H7 (cell line): Measurements from ENCODE around the gene TPK1. TPM values are rescaled to one million over a fixed set of nuclear protein-coding genes. Genes with fewer than 3 reads are reported as not detected.
"Not testable (repeated sequence)": the region's sequence is repeated elsewhere in the genome, so short reads cannot be mapped to it uniquely, and the experiment has no call there.

Experiments
- DNase-seq: peaks from one replicate; pipeline ENCODE4 v3.0.0; 2012
- H3K27me3 ChIP-seq: 2 replicates; pipeline ENCODE4 v1.6.0; 2011; ENCODE audit warnings: mild to moderate bottlenecking, low read length; ENCODE audit not compliant: control insufficient read depth, insufficient read depth
- H3K36me3 ChIP-seq: replicated peaks from 2 replicates; pipeline ENCODE4 v1.5.1; 2011; ENCODE audit warnings: low read length; ENCODE audit not compliant: control insufficient read depth, insufficient read depth
- H3K4me3 ChIP-seq: 2 replicates; pipeline ENCODE4 v1.5.1; 2011; ENCODE audit warnings: low read depth, mild to moderate bottlenecking, control low read depth, low read length, moderate library complexity; ENCODE audit not compliant: insufficient read depth
- total RNA-seq: library from RNA; depleted of rRNA; stranded (reverse); fragments of >200 nt; shearing (Covaris generic); gene quantifications from 2 replicates; pipeline ENCODE4 v1.2.3, GENCODE V29; 2014

Gene TPK1
- total RNA-seq, 1 experiment from 2014 or later: 6.2 TPM

- H3K4me3 ChIP-seq, H3K27me3 ChIP-seq, H3K36me3 ChIP-seq, DNase-seq: not testable (repeated sequence)
Measured at GRCh38 chr7:144777889-144778288, 58.0 kb downstream of the TPK1 start.

GRCh38 chr7:144777005-144777839 is 58.6 kb downstream of the TPK1 start:
- no peak overlapping the region for H3K4me3 ChIP-seq
- no peak for DNase-seq
- H3K36me3 ChIP-seq: no peaks in the 10 kb centered on the region
- H3K27me3 ChIP-seq: no peaks in the 10 kb centered on the region

- DNase-seq: no peak
- H3K36me3 ChIP-seq: no peaks in the 10 kb centered on the region
- H3K4me3 ChIP-seq: no peak overlapping the region
- no peaks in the 10 kb centered on the region for H3K27me3 ChIP-seq
Measured at GRCh38 chr7:144776447-144776846, 59.4 kb downstream of the TPK1 start.

GRCh38 chr7:144775749-144776148 is 60.1 kb downstream of the TPK1 start:
- H3K4me3 ChIP-seq: no peak overlapping the region
- no peaks in the 10 kb centered on the region for H3K27me3 ChIP-seq
- no peaks in the 10 kb centered on the region for H3K36me3 ChIP-seq
- no peak for DNase-seq

- H3K27me3 ChIP-seq: no peaks in the 10 kb centered on the region
- H3K36me3 ChIP-seq: no peaks in the 10 kb centered on the region
- H3K4me3 ChIP-seq: no peak overlapping the region
- no peak for DNase-seq
Measured at GRCh38 chr7:144771927-144772326, 63.9 kb downstream of the TPK1 start.

- Histone ChIP-seq H3K27me3 (no peaks in the 10 kb centered on the region), H3K4me3 (no peak overlapping the region), H3K36me3 (no peaks in the 10 kb centered on the region)
- DNase-seq: no peak
Measured at GRCh38 chr7:144771174-144771573, 64.7 kb downstream of the TPK1 start.

- H3K4me3 ChIP-seq: no peak overlapping the region
- DNase-seq: no peak
- no peaks in the 10 kb centered on the region for H3K27me3 ChIP-seq
- H3K36me3 ChIP-seq: no peaks in the 10 kb centered on the region
Measured at GRCh38 chr7:144769352-144769751, 66.5 kb downstream of the TPK1 start.

- Histone ChIP-seq H3K27me3 (no peaks in the 10 kb centered on the region), H3K4me3 (no peak overlapping the region), H3K36me3 (no peaks in the 10 kb centered on the region)
- DNase-seq: no peak
Measured at GRCh38 chr7:144768633-144769032, 67.2 kb downstream of the TPK1 start.

- Histone ChIP-seq H3K4me3 (no peak overlapping the region), H3K27me3 (no peaks in the 10 kb centered on the region), H3K36me3 (no peaks in the 10 kb centered on the region)
- no peak for DNase-seq
Measured at GRCh38 chr7:144763291-144763690, 72.6 kb downstream of the TPK1 start.

- Histone ChIP-seq H3K4me3 (no peak overlapping the region), H3K36me3 (no peaks in the 10 kb centered on the region), H3K27me3 (no peaks in the 10 kb centered on the region)
- DNase-seq: no peak
Measured at GRCh38 chr7:144762853-144763252, 73.0 kb downstream of the TPK1 start.

- Histone ChIP-seq H3K27me3 (no peaks in the 10 kb centered on the region), H3K36me3 (no peaks in the 10 kb centered on the region), H3K4me3 (no peak overlapping the region)
- DNase-seq: no peak
Measured at GRCh38 chr7:144761493-144761892, 74.4 kb downstream of the TPK1 start.

- Histone ChIP-seq H3K27me3 (no peaks in the 10 kb centered on the region), H3K4me3 (no peak overlapping the region)
- no peak for DNase-seq
Measured at GRCh38 chr7:144759653-144760052, 76.2 kb downstream of the TPK1 start.

GRCh38 chr7:144747936-144748335 is 87.9 kb downstream of the TPK1 start:
- H3K36me3 ChIP-seq: no peaks in the 10 kb centered on the region
- H3K27me3 ChIP-seq: no peaks in the 10 kb centered on the region
- no peak overlapping the region for H3K4me3 ChIP-seq
- no peak for DNase-seq

More at GRCh38 chr7:144759653-144760052, 76.2 kb downstream of the TPK1 start:
- H3K36me3 ChIP-seq: no peaks in the 10 kb centered on the region

- DNase-seq: no peak
- Histone ChIP-seq H3K4me3 (no peak overlapping the region), H3K27me3 (no peaks in the 10 kb centered on the region), H3K36me3 (no peaks in the 10 kb centered on the region)
Measured at GRCh38 chr7:144738708-144739314, 97.0 kb downstream of the TPK1 start.

GRCh38 chr7:144738146-144738545 is 97.7 kb downstream of the TPK1 start:
- Histone ChIP-seq H3K36me3 (no peaks in the 10 kb centered on the region), H3K27me3 (no peaks in the 10 kb centered on the region), H3K4me3 (no peak overlapping the region)
- no peak for DNase-seq
